ENCODE data around the gene ATXN7L1. TPM values are rescaled to one million over a fixed set of nuclear protein-coding genes. Genes with fewer than 3 reads are reported as not detected.

The ATXN7L1 gene
- total RNA-seq, 1 experiment from 2014 or later, result 14.6 TPM

GRCh38 chr7:105875505-105875904 is 894 bp downstream of the ATXN7L1 start:
- Histone ChIP-seq H3K27ac (no peak overlapping the region), H3K79me2 (ENCODE audit: low read depth) (peaks cover 13% of the 10 kb centered on the region; the same call in 1 of the 2 replicates), H3K4me2 (peak overlapping the region; percentile 98), H2AFZ (peak overlapping the region; percentile 89; the same call in 1 of the 2 replicates), H3F3A (ENCODE audit: insufficient read depth, low read depth) (0 out of 2 replicates have a peak, but pooled peaks cover 8% of the 10 kb centered on the region), H3K36me3 (ENCODE audit: low read depth) (no peaks in the 10 kb centered on the region), H3K4me1 (replicated peaks; ENCODE audit: insufficient read depth) (peaks cover 24% of the 10 kb centered on the region), H3K9me2 (ENCODE audit: insufficient read depth) (no peaks in the 10 kb centered on the region), H3K4me3 (peak overlapping the region; percentile 96), H3K9me3 (ENCODE audit: insufficient read depth, low read depth) (no peaks in the 10 kb centered on the region), H4K20me1 (ENCODE audit: insufficient read depth) (no peaks in the 10 kb centered on the region), H3K27me3 (ENCODE audit: insufficient read depth, low read depth) (no peaks in the 10 kb centered on the region)
- TF ChIP-seq EZH2 (IDR thresholded peaks at IDR 0.05; ENCODE audit: low read depth), result no peak
- no peak for TF ChIP-seq CTCF (conservative IDR thresholded peaks at IDR 0.05)
- no TSS peak for BruUV-seq (replicated peaks)
- ChIA-PET CTCF (interaction anchor here (0.6 kb wide), 1 partner anchor 101 kb away, joined by 3 read pairs; no protein-coding TSS in a partner anchor), POLR2A (ENCODE audit: unreplicated experiment) (interaction anchor here (0.6 kb wide), 1 partner anchor 45 kb away, joined by 3 read pairs; no protein-coding TSS in a partner anchor)
- intact Hi-C loops (cut with micrococcal nuclease; ENCODE audit: unreplicated experiment), result loop anchor here (1.0 to 10.0 kb wide), 3 partner anchors 26 to 279 kb away; no protein-coding TSS in a partner anchor
- no peak for DNase-seq

GRCh38 chr7:105874055-105874454 is 2.3 kb downstream of the ATXN7L1 start:
- H3K9me2 ChIP-seq (ENCODE audit: insufficient read depth), result no peaks in the 10 kb centered on the region
- H3F3A ChIP-seq (ENCODE audit: insufficient read depth, low read depth), result 0 out of 2 replicates have a peak, but pooled peaks cover 8% of the 10 kb centered on the region
- POLR2A ChIA-PET (ENCODE audit: unreplicated experiment), result no interaction called here
- no peaks in the 10 kb centered on the region for H3K36me3 ChIP-seq (ENCODE audit: low read depth)
- no peak overlapping the region for H3K4me2 ChIP-seq
- H3K4me3 ChIP-seq, result no peak overlapping the region
- no TSS peak for BruUV-seq (replicated peaks)
- H3K79me2 ChIP-seq (ENCODE audit: low read depth), result peaks cover 13% of the 10 kb centered on the region; the same call in 1 of the 2 replicates
- H4K20me1 ChIP-seq (ENCODE audit: insufficient read depth), result no peaks in the 10 kb centered on the region
- H3K27me3 ChIP-seq (ENCODE audit: insufficient read depth, low read depth), result no peaks in the 10 kb centered on the region
- H2AFZ ChIP-seq, result no peak overlapping the region
- CTCF ChIA-PET, result no interaction called here
- H3K4me1 ChIP-seq (replicated peaks; ENCODE audit: insufficient read depth), result peaks cover 24% of the 10 kb centered on the region
- intact Hi-C loops (cut with micrococcal nuclease; ENCODE audit: unreplicated experiment), result loop anchor here (10.0 kb wide), 1 partner anchor 281 kb away; no protein-coding TSS in a partner anchor
- no peaks in the 10 kb centered on the region for H3K9me3 ChIP-seq (ENCODE audit: insufficient read depth, low read depth)
- DNase-seq, result no peak
- TF ChIP-seq EZH2 (IDR thresholded peaks at IDR 0.05; ENCODE audit: low read depth) (no peak), CTCF (conservative IDR thresholded peaks at IDR 0.05) (no peak)
- H3K27ac ChIP-seq, result no peak overlapping the region

GRCh38 chr7:105872491-105872890 is 3.9 kb downstream of the ATXN7L1 start:
- Histone ChIP-seq H3K4me1 (replicated peaks; ENCODE audit: insufficient read depth) (peaks cover 11% of the 10 kb centered on the region), H3K36me3 (ENCODE audit: low read depth) (no peaks in the 10 kb centered on the region), H3K9me3 (ENCODE audit: insufficient read depth, low read depth) (no peaks in the 10 kb centered on the region), H4K20me1 (ENCODE audit: insufficient read depth) (no peaks in the 10 kb centered on the region), H3F3A (ENCODE audit: insufficient read depth, low read depth) (0 out of 2 replicates have a peak, but pooled peaks cover 4% of the 10 kb centered on the region), H3K27ac (no peak overlapping the region), H3K4me2 (no peak overlapping the region), H3K4me3 (no peak overlapping the region), H2AFZ (no peak overlapping the region), H3K27me3 (ENCODE audit: insufficient read depth, low read depth) (no peaks in the 10 kb centered on the region), H3K79me2 (ENCODE audit: low read depth) (peaks cover 8% of the 10 kb centered on the region; the same call in 1 of the 2 replicates), H3K9me2 (ENCODE audit: insufficient read depth) (no peaks in the 10 kb centered on the region)
- intact Hi-C loops (cut with micrococcal nuclease; ENCODE audit: unreplicated experiment), result loop anchor here (10.0 kb wide), 1 partner anchor 282 kb away; no protein-coding TSS in a partner anchor
- POLR2A ChIA-PET (ENCODE audit: unreplicated experiment), result no interaction called here
- TF ChIP-seq CTCF (conservative IDR thresholded peaks at IDR 0.05) (no peak), EZH2 (IDR thresholded peaks at IDR 0.05; ENCODE audit: low read depth) (no peak)
- BruUV-seq (replicated peaks), result no TSS peak
- CTCF ChIA-PET, result no interaction called here
- DNase-seq, result no peak
